Measurements from ENCODE around the gene STXBP1.

Gene STXBP1

DNA sequence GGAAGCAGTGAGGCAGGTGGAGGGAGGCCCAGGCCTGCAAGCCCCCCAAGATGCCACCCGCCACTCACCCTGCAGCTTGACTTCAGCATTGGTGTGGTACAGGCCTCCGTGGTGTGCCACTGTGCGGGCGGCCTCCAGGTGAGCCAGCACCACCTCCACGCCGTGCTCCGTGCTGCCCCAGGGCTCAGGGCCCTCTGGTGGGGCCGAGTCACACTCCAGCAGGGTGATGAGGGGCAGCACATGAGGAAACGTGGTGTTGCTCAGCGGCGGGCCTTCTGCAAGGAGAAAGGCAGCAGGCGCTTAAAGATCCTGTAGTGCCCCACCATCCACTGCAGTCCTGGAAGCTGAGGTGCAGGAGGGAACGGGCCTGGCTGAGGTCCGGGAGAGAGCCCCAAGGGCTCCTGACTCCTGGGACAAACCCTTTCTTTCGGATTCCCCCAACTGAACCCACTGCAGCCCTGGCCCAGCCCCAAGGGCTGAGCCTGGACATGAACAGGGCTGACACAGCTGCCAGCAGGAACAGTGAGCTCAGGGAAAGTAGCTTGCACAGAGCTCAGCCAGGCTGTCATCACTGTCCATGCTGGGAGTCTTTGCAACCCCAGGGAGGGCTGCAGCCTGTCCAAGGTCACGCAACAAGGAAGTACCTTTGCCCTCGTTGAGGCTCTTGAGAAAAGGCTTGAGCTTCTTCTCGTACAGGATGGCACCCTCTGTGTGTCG is 127.7 kb downstream of the STXBP1 start:
- no peak for DNase-seq

DNA sequence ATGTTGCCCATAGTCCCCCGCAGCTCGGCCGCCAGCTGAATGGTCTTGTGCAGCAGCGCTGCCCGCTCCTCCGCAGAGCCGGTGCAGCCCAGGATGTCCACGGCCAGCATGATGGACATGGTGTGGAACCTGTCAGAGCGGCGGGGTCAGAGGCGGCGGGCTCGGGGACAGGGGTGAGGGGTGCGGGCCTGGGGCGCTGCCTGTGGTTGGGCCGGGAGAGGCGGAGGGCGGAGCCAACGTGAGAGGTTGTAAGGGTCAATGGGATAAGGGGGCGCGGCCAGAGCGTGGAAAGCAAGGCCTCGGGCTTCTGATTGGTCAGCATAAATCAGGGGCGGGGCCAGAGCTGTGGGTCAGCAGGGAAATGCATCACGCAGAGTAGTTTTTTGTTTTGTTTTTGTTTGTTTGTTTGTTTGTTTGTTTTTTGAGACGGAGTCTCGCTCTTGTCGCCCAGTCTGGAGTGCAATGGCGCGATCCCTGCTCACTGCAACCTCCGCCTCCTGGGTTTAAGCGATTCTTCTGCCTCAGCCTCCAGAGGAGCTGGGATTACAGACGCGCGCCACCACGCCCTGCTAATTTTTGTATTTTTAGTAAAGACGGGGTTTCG is 129.9 kb downstream of the STXBP1 start:
- no peak for DNase-seq
